Measurements from ENCODE around the gene RHOBTB3. TPM values are rescaled to one million over a fixed set of nuclear protein-coding genes. Genes with fewer than 3 reads are reported as not detected.

RHOBTB3 gene
- total and polyA plus RNA-seq, 4 donors = 12.9 to 150 (median 30.6) TPM

DNA sequence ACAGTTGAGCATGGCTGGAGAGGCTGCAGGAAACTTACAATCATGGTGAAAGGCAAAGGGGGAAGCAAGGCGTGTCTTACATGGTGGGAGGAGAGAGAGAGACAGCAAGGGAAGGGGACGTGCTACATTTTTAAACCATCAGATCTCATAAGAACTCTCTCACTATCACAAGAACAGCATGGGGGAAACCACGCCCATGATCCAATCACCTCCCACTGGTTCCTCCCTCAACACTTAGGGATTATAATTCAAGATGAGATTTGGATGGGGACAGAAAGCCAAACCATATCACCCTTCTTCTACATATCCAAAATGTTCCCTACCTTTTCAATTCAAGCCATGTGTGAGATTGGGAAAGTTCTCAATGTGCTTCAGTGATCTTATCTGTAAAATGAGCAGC is 114.3 kb downstream of the RHOBTB3 start:
- Histone ChIP-seq H3K4me1 (ENCODE audit: control insufficient read depth in 5 of 5, insufficient read depth in 5 of 5, low read length in 5 of 5) (peaks cover 0 to 5% (median 0%) of the 10 kb centered on the region in 5 donors), H3K36me3 (ENCODE audit: control insufficient read depth in 4 of 4, insufficient read depth in 4 of 4, low read length in 4 of 4) (no peaks in the 10 kb centered on the region), H3K27me3 (ENCODE audit: control insufficient read depth in 3 of 3, insufficient read depth in 3 of 3, low read length in 2 of 3) (peaks cover 0 to 2% (median 0%) of the 10 kb centered on the region in 3 donors), H3K4me3 (no peak overlapping the region), H3K9ac (ENCODE audit: insufficient read depth in 1 of 2, low read length in 2 of 2) (no peak overlapping the region), H3K27ac (ENCODE audit: low read depth in 1 of 2, low read length in 1 of 2) (no peak overlapping the region), H3K9me3 (ENCODE audit: control insufficient read depth in 4 of 4, insufficient read depth in 3 of 4, low read length in 3 of 4) (no peaks in the 10 kb centered on the region)
- no peak for ATAC-seq (ENCODE audit: insufficient read depth, low FRiP score)
- 53 to 63% methylated on average over 3 of the region's 3 CpGs for WGBS, 2 donors
- DNase-seq = no peak
- no peak for TF ChIP-seq CTCF (IDR thresholded peaks at IDR 0.05; ENCODE audit: control extremely low read depth, extremely low read depth)

Other genes starting within 250 kb of the RHOBTB3 start
- gene SKIC3, start 176.4 kb upstream of the RHOBTB3 start, total RNA-seq = 100 to 1,000 TPM in 1 of 2 donors, 10 to 100 TPM in 1; 59.2 to 136 TPM
- gene SKIC3, start 176.4 kb upstream of the RHOBTB3 start, polyA plus RNA-seq = 10 to 100 TPM; 15.1 to 22.1 TPM
- 10 to 100 TPM in 1 of 2 donors, 1 to 10 TPM in 1; 5.0 to 10.5 TPM for gene ARSK, start 176.2 kb upstream of the RHOBTB3 start, total RNA-seq
- 1 to 10 TPM; 2.6 to 3.6 TPM for gene ARSK, start 176.2 kb upstream of the RHOBTB3 start, polyA plus RNA-seq
- gene GPR150, start 111.2 kb upstream of the RHOBTB3 start, total RNA-seq = under 1 TPM; 0.28 to 0.34 TPM
- gene GPR150, start 111.2 kb upstream of the RHOBTB3 start, polyA plus RNA-seq = under 1 TPM; 0.08 to 0.26 TPM
- gene RFESD, start 84.6 kb upstream of the RHOBTB3 start, total RNA-seq = 1 to 10 TPM; 3.8 to 6.4 TPM
- gene RFESD, start 84.6 kb upstream of the RHOBTB3 start, polyA plus RNA-seq = 1 to 10 TPM; 2.6 to 3.4 TPM
- gene SPATA9, start 48.3 kb upstream of the RHOBTB3 start, total RNA-seq = under 1 TPM in 1 of 2 donors, not detected in 1; 0.40 TPM
- under 1 TPM; 0.31 to 0.77 TPM for gene SPATA9, start 48.3 kb upstream of the RHOBTB3 start, polyA plus RNA-seq
- 10 to 100 TPM; 23.1 to 78.7 TPM for gene GLRX, start 91.4 kb downstream of the RHOBTB3 start, total RNA-seq
- gene GLRX, start 91.4 kb downstream of the RHOBTB3 start, polyA plus RNA-seq = 100 to 1,000 TPM; 104 to 300 TPM
- gene ELL2, start 230.5 kb downstream of the RHOBTB3 start, total RNA-seq = 10 to 100 TPM; 67.5 to 79.6 TPM
- gene ELL2, start 230.5 kb downstream of the RHOBTB3 start, polyA plus RNA-seq = 10 to 100 TPM; 12.3 to 30.6 TPM